Caco-2 (cell line): ENCODE results near the gene CATSPER3. TPM values are rescaled to one million over a fixed set of nuclear protein-coding genes. Genes with fewer than 3 reads are reported as not detected.

ENCODE experiments used
- BruUV-seq: library from RNA; stranded (reverse); fragments of 400-500 nt; replicated peaks from 2 replicates; lab custom pipeline; 2021; lab: Mats Ljungman, UMichigan
- CTCF ChIA-PET: fragments of 300-600 bp; sonication (Branson Sonifier 250); formaldehyde crosslinking; loops from one replicate; lab custom pipeline; 2022; ENCODE audit warnings: antibody characterized with exemption; lab: Charles Lee
- POLR2A ChIA-PET: fragments of 300-600 bp; sonication (Branson Sonifier 250); formaldehyde crosslinking; loops from one replicate; lab custom pipeline; 2022; ENCODE audit warnings: antibody characterized with exemption; lab: Charles Lee
- DNase-seq, 2 experiments: peaks; one replicate each; pipeline versions ENCODE4 v3.0.0 to v3.0.0-alpha.2; 2020 to 2022
- H3K27me3 ChIP-seq: replicated peaks from 2 replicates; pipeline ENCODE4 v1.6.0; 2011; ENCODE audit warnings: low read length; ENCODE audit not compliant: control insufficient read depth, insufficient read depth
- H3K36me3 ChIP-seq: 2 replicates; pipeline ENCODE4 v1.5.1; 2011; ENCODE audit warnings: low read length; ENCODE audit not compliant: control insufficient read depth, insufficient read depth
- H3K4me1 ChIP-seq: fragments of 250-450 bp; sonication (Bioruptor Pico); 2 replicates; pipeline ENCODE4 v1.5.1; 2020; ENCODE audit warnings: mild to moderate bottlenecking
- H3K4me3 ChIP-seq: 2 replicates; pipeline ENCODE4 v1.5.1; 2011; ENCODE audit warnings: low read depth, mild to moderate bottlenecking, control low read depth, low read length
- H3K9me3 ChIP-seq: fragments of 250-450 bp; sonication (Bioruptor Pico); 2 replicates; pipeline ENCODE4 v1.5.1; 2020; ENCODE audit warnings: mild to moderate bottlenecking, moderate library complexity
- H3K27ac Mint-ChIP-seq: one replicate; pipeline ENCODE4 v1.8.0; 2022; ENCODE audit warnings: mixed read lengths; ENCODE audit not compliant: unreplicated experiment
- H3K27me3 Mint-ChIP-seq: one replicate; pipeline ENCODE4 v1.8.0; 2022; ENCODE audit warnings: mixed read lengths; ENCODE audit not compliant: insufficient read depth, unreplicated experiment
- H3K36me3 Mint-ChIP-seq: one replicate; pipeline ENCODE4 v1.8.0; 2022; ENCODE audit warnings: mild to moderate bottlenecking, mixed read lengths; ENCODE audit not compliant: insufficient read depth, unreplicated experiment
- H3K4me1 Mint-ChIP-seq: one replicate; pipeline ENCODE4 v1.8.0; 2022; ENCODE audit warnings: low read depth, mixed read lengths; ENCODE audit not compliant: unreplicated experiment
- H3K4me3 Mint-ChIP-seq: one replicate; pipeline ENCODE4 v1.8.0; 2022; ENCODE audit warnings: mild to moderate bottlenecking, moderate library complexity, mixed read lengths; ENCODE audit not compliant: unreplicated experiment
- H3K9me3 Mint-ChIP-seq: one replicate; pipeline ENCODE4 v1.8.0; 2022; ENCODE audit warnings: mixed read lengths; ENCODE audit not compliant: unreplicated experiment
- CTCF ChIP-seq, 2 experiments: fragments of 200-600 bp in 1 of 2; IDR thresholded peaks; 1 replicate in 1 of 2; 2 replicates in 1 of 2; pipeline versions ENCODE4 v1.5.1 to v1.8.0; 2011 to 2022; ENCODE audit warnings: antibody characterized with exemption in 1 of 2, control low read depth in 1 of 2, inconsistent platforms in 1 of 2, low read depth in 1 of 2, low read length in 1 of 2, mild to moderate bottlenecking in 1 of 2, moderate library complexity in 1 of 2; ENCODE audit not compliant: insufficient read depth in 1 of 2, severe bottlenecking in 1 of 2, unreplicated experiment in 1 of 2
- intact Hi-C: fragments of 100-400 bp; cut with micrococcal nuclease; formaldehyde crosslinking; loops from one replicate; pipeline ENCODE4 v1.10.0; 2022; ENCODE audit not compliant: unreplicated experiment
- total RNA-seq: library from RNA; stranded (reverse); gene quantifications from 2 replicates; pipeline ENCODE4 v1.2.3, GENCODE V29; 2022

Gene CATSPER3
- total RNA-seq, 1 experiment from 2014 or later = 0.61 TPM

GRCh38 chr5:135025730-135026644, 58.3 kb downstream of the CATSPER3 start:
- Mint-ChIP-seq H3K4me3 (no peak overlapping the region), H3K4me1 (peaks cover 32% of the 10 kb centered on the region), H3K27ac (peak overlapping the region; percentile 58), H3K9me3 (peaks cover 12% of the 10 kb centered on the region), H3K27me3 (no peaks in the 10 kb centered on the region), H3K36me3 (peaks cover 67% of the 10 kb centered on the region)
- Histone ChIP-seq H3K27me3 (no peaks in the 10 kb centered on the region), H3K36me3 (peaks cover 3% of the 10 kb centered on the region), H3K4me3 (no peak overlapping the region), H3K9me3 (no peaks in the 10 kb centered on the region), H3K4me1 (peaks cover 23% of the 10 kb centered on the region)
- no peak for TF ChIP-seq CTCF (IDR thresholded peaks at IDR 0.05; ENCODE audit: insufficient read depth in 1 of 2, low read depth in 1 of 2, low read length in 1 of 2, severe bottlenecking in 1 of 2, unreplicated experiment in 1 of 2)
- intact Hi-C loops = loop anchor here (2.0 kb wide), 1 partner anchor 161 kb away; no protein-coding TSS in a partner anchor
- POLR2A ChIA-PET = interaction anchor here (0.8 kb wide), 1 partner anchor 275 kb away, joined by 3 read pairs; no protein-coding TSS in a partner anchor
- no TSS peak for BruUV-seq
- CTCF ChIA-PET = interaction anchor here (0.8 to 1.1 kb wide), 2 partner anchors 161 to 165 kb away, joined by 3 to 4 read pairs; no protein-coding TSS in a partner anchor
- DNase-seq = peak; percentile 44 to 59

- H3K4me3 Mint-ChIP-seq = no peak overlapping the region
- peaks cover 33% of the 10 kb centered on the region for H3K4me1 Mint-ChIP-seq
- H3K27me3 ChIP-seq = no peaks in the 10 kb centered on the region
- ChIA-PET POLR2A (interaction anchor here (0.8 kb wide), 1 partner anchor 276 kb away, joined by 3 read pairs; no protein-coding TSS in a partner anchor), CTCF (interaction anchor here (0.8 kb wide), 1 partner anchor 160 kb away, joined by 4 read pairs; no protein-coding TSS in a partner anchor)
- H3K27ac Mint-ChIP-seq = peak overlapping the region; percentile 58
- no peaks in the 10 kb centered on the region for H3K27me3 Mint-ChIP-seq
- intact Hi-C loops = no loop called here
- DNase-seq = no peak
- peaks cover 75% of the 10 kb centered on the region for H3K36me3 Mint-ChIP-seq
- no peak for TF ChIP-seq CTCF (IDR thresholded peaks at IDR 0.05; ENCODE audit: insufficient read depth in 1 of 2, low read depth in 1 of 2, low read length in 1 of 2, severe bottlenecking in 1 of 2, unreplicated experiment in 1 of 2)
- peaks cover 12% of the 10 kb centered on the region for H3K9me3 Mint-ChIP-seq
- H3K9me3 ChIP-seq = no peaks in the 10 kb centered on the region
- peaks cover 3% of the 10 kb centered on the region for H3K36me3 ChIP-seq
- H3K4me3 ChIP-seq = no peak overlapping the region
- BruUV-seq = no TSS peak
- peaks cover 23% of the 10 kb centered on the region for H3K4me1 ChIP-seq
Measured at GRCh38 chr5:135026645-135027265, 59.0 kb downstream of the CATSPER3 start.

GRCh38 chr5:135027266-135027696, 59.6 kb downstream of the CATSPER3 start:
- peak overlapping the region; percentile 58 for H3K27ac Mint-ChIP-seq
- no peaks in the 10 kb centered on the region for H3K27me3 ChIP-seq
- DNase-seq = no peak
- peaks cover 23% of the 10 kb centered on the region for H3K4me1 ChIP-seq
- ChIA-PET POLR2A (interaction anchor here (0.8 kb wide), 1 partner anchor 276 kb away, joined by 3 read pairs; no protein-coding TSS in a partner anchor), CTCF (no interaction called here)
- no peak overlapping the region for H3K4me3 Mint-ChIP-seq
- peaks cover 3% of the 10 kb centered on the region for H3K36me3 ChIP-seq
- no peaks in the 10 kb centered on the region for H3K9me3 ChIP-seq
- H3K4me3 ChIP-seq = no peak overlapping the region
- H3K36me3 Mint-ChIP-seq = peaks cover 77% of the 10 kb centered on the region
- intact Hi-C loops = no loop called here
- peaks cover 38% of the 10 kb centered on the region for H3K4me1 Mint-ChIP-seq
- peaks cover 12% of the 10 kb centered on the region for H3K9me3 Mint-ChIP-seq
- BruUV-seq = no TSS peak
- no peaks in the 10 kb centered on the region for H3K27me3 Mint-ChIP-seq
- no peak for TF ChIP-seq CTCF (IDR thresholded peaks at IDR 0.05; ENCODE audit: insufficient read depth in 1 of 2, low read depth in 1 of 2, low read length in 1 of 2, severe bottlenecking in 1 of 2, unreplicated experiment in 1 of 2)
